ENCODE measurements around the gene SPEM2.
A peak's percentile ranks its signal among the peaks of the same experiment; 100 is the strongest.

SPEM2 gene

DNA sequence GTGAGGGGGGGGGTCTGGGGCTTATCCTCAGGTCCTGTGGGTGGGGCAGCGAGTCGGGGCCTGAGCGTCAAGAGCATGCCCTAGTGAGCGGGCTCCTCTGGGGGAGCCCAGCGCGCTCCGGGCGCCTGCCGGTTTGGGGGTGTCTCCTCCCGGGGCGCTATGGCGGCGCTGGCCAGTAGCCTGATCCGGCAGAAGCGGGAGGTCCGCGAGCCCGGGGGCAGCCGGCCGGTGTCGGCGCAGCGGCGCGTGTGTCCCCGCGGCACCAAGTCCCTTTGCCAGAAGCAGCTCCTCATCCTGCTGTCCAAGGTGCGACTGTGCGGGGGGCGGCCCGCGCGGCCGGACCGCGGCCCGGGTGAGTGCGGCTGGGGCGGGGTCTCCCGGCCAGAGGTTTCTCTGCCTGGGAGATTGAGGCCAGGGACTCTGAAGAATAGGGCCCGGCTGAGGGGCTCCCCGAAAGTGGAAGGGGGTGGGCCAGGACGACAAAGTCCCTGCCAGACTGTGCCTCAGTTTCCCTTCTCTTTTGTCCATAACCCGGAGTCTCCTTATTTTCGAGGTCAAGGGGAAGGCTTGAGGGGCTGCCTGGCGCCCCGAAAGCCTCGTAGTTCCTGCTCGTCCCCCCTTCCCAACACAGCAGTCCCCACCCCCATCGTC is 14.2 kb downstream of the SPEM2 start, which contains the start of gene FGF11:
FGF11 (plus strand) TSS at position 51 of the 651 bp plus-strand sequence; CDS start at position 160, 109 bp downstream.
- no peaks in the 10 kb centered on the region for H3K36me3 ChIP-seq
- H3K27me3 ChIP-seq (ENCODE audit: insufficient read depth, low read depth, severe bottlenecking) = peaks cover 12% of the 10 kb centered on the region
- no peak for TF ChIP-seq CTCF (IDR thresholded peaks at IDR 0.05; ENCODE audit: low read depth, low read length)
- peak within 1 kb of the TSS; percentile 86 for H3K4me3 ChIP-seq (ENCODE audit: low read depth, low read length)
- H3K9me3 ChIP-seq (ENCODE audit: severe bottlenecking) = no peaks in the 10 kb centered on the region
- peak within 1 kb of the TSS; percentile 41 for H3K27ac ChIP-seq
- DNase-seq = no peak

- TF ChIP-seq CTCF (IDR thresholded peaks at IDR 0.05; ENCODE audit: low read depth, low read length) = no peak
- H3K27ac ChIP-seq = peak overlapping the region; percentile 41
- peak; percentile 58 for DNase-seq
These were observed 14.9 kb downstream of the SPEM2 start for GRCh38 chr17:7440113-7440833.

GRCh38 chr17:7440834-7441195 is 15.4 kb downstream of the SPEM2 start:
- peaks cover 12% of the 10 kb centered on the region for H3K27me3 ChIP-seq (ENCODE audit: insufficient read depth, low read depth, severe bottlenecking)
- peak; percentile 50 for DNase-seq
- peak overlapping the region; percentile 41 for H3K27ac ChIP-seq
- H3K36me3 ChIP-seq = no peaks in the 10 kb centered on the region
- TF ChIP-seq CTCF (IDR thresholded peaks at IDR 0.05; ENCODE audit: low read depth, low read length) = no peak
- H3K4me3 ChIP-seq (ENCODE audit: low read depth, low read length) = peak overlapping the region; percentile 86
- no peaks in the 10 kb centered on the region for H3K9me3 ChIP-seq (ENCODE audit: severe bottlenecking)

More at GRCh38 chr17:7440113-7440833, 14.9 kb downstream of the SPEM2 start:
- Histone ChIP-seq H3K27me3 (ENCODE audit: insufficient read depth, low read depth, severe bottlenecking) (peaks cover 12% of the 10 kb centered on the region), H3K9me3 (ENCODE audit: severe bottlenecking) (no peaks in the 10 kb centered on the region), H3K4me3 (ENCODE audit: low read depth, low read length) (peak overlapping the region; percentile 86), H3K36me3 (no peaks in the 10 kb centered on the region)

DNA sequence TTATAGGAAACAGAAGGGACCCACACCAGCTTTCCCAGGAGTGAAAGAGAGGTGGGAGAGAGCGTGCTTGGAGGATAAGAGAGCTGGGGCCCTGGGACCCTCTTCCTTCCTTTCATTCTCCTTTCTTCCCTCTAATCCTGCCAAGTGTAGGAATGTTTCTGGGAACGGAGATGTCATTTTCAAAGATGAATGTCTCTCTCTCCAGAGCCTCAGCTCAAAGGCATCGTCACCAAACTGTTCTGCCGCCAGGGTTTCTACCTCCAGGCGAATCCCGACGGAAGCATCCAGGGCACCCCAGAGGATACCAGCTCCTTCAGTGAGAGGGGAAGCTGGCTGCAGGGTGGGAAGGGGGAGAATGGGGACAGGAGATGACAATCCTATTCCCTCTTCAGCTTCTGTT is 15.8 kb downstream of the SPEM2 start:
- no peak for TF ChIP-seq CTCF (IDR thresholded peaks at IDR 0.05; ENCODE audit: low read depth, low read length)
- H3K27me3 ChIP-seq (ENCODE audit: insufficient read depth, low read depth, severe bottlenecking) = peaks cover 10% of the 10 kb centered on the region
- H3K4me3 ChIP-seq (ENCODE audit: low read depth, low read length) = no peak overlapping the region
- H3K27ac ChIP-seq = no peak overlapping the region
- DNase-seq = no peak
- no peaks in the 10 kb centered on the region for H3K36me3 ChIP-seq
- H3K9me3 ChIP-seq (ENCODE audit: severe bottlenecking) = no peaks in the 10 kb centered on the region

DNA sequence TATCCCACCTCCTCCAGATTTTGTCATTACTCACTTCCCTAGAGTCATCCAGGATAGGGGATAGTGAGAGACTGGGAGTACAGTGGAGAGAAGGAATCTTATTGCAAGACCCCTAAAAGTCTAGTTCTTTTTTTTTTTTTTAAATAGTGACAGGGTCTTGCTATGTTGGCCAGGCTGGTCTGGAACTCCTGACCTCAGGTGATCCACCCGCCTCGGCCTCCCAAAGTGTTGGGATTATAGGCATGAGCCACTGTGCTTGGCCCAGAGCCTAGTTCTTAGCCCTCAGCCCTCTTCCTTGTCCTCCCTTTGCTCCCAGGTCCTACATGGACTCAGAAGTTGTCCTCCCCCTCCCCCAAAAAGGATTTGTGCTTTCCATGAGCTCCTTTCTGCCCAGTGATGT is 16.7 kb downstream of the SPEM2 start:
- no peaks in the 10 kb centered on the region for H3K36me3 ChIP-seq
- H3K4me3 ChIP-seq (ENCODE audit: low read depth, low read length) = no peak overlapping the region
- no peak overlapping the region for H3K27ac ChIP-seq
- H3K9me3 ChIP-seq (ENCODE audit: severe bottlenecking) = no peaks in the 10 kb centered on the region
- H3K27me3 ChIP-seq (ENCODE audit: insufficient read depth, low read depth, severe bottlenecking) = peaks cover 7% of the 10 kb centered on the region
- no peak for TF ChIP-seq CTCF (IDR thresholded peaks at IDR 0.05; ENCODE audit: low read depth, low read length)
- no peak for DNase-seq

Data from WERI-Rb-1 (cell line).